ENCODE data around the gene SEPTIN10. TPM values are rescaled to one million over a fixed set of nuclear protein-coding genes. Genes with fewer than 3 reads are reported as not detected.

The SEPTIN10 gene
- total RNA-seq, 1 donor from 2014 or later = 75.2 TPM

- Mint-ChIP-seq H3K9me3 (ENCODE audit: unreplicated experiment) (no peaks in the 10 kb centered on the region), H3K4me3 (ENCODE audit: unreplicated experiment) (no peak overlapping the region), H3K27me3 (ENCODE audit: unreplicated experiment) (no peaks in the 10 kb centered on the region), H3K36me3 (ENCODE audit: unreplicated experiment) (no peaks in the 10 kb centered on the region), H3K4me1 (ENCODE audit: low read depth, unreplicated experiment) (peaks cover 6% of the 10 kb centered on the region), H3K27ac (ENCODE audit: unreplicated experiment) (no peak overlapping the region)
- TF ChIP-seq CTCF (IDR thresholded peaks at IDR 0.05; ENCODE audit: partially characterized antibody, unreplicated experiment) = no peak
- DNase-seq = no peak
Observed at GRCh38 chr2:109638795-109639194, 25.0 kb upstream of the SEPTIN10 start.

- Mint-ChIP-seq H3K27ac (ENCODE audit: unreplicated experiment) (no peak overlapping the region), H3K9me3 (ENCODE audit: unreplicated experiment) (no peaks in the 10 kb centered on the region), H3K4me1 (ENCODE audit: low read depth, unreplicated experiment) (peaks cover 6% of the 10 kb centered on the region), H3K27me3 (ENCODE audit: unreplicated experiment) (no peaks in the 10 kb centered on the region), H3K4me3 (ENCODE audit: unreplicated experiment) (no peak overlapping the region), H3K36me3 (ENCODE audit: unreplicated experiment) (no peaks in the 10 kb centered on the region)
- no peak for DNase-seq
- no peak for TF ChIP-seq CTCF (IDR thresholded peaks at IDR 0.05; ENCODE audit: partially characterized antibody, unreplicated experiment)
Observed at GRCh38 chr2:109637749-109638570, 24.2 kb upstream of the SEPTIN10 start.

- Mint-ChIP-seq H3K27me3 (ENCODE audit: unreplicated experiment) (no peaks in the 10 kb centered on the region), H3K36me3 (ENCODE audit: unreplicated experiment) (no peaks in the 10 kb centered on the region), H3K4me3 (ENCODE audit: unreplicated experiment) (no peak overlapping the region), H3K4me1 (ENCODE audit: low read depth, unreplicated experiment) (peaks cover 6% of the 10 kb centered on the region), H3K27ac (ENCODE audit: unreplicated experiment) (no peak overlapping the region), H3K9me3 (ENCODE audit: unreplicated experiment) (no peaks in the 10 kb centered on the region)
- no peak for DNase-seq
- no peak for TF ChIP-seq CTCF (IDR thresholded peaks at IDR 0.05; ENCODE audit: partially characterized antibody, unreplicated experiment)
Observed at GRCh38 chr2:109636317-109636716, 22.6 kb upstream of the SEPTIN10 start.

GRCh38 chr2:109635426-109636304, 21.9 kb upstream of the SEPTIN10 start:
- no peak for DNase-seq
- H3K4me3 Mint-ChIP-seq (ENCODE audit: unreplicated experiment) = no peak overlapping the region

More at GRCh38 chr2:109635426-109636304, 21.9 kb upstream of the SEPTIN10 start:
- TF ChIP-seq CTCF (IDR thresholded peaks at IDR 0.05; ENCODE audit: partially characterized antibody, unreplicated experiment) = no peak
- Mint-ChIP-seq H3K9me3 (ENCODE audit: unreplicated experiment) (no peaks in the 10 kb centered on the region), H3K36me3 (ENCODE audit: unreplicated experiment) (no peaks in the 10 kb centered on the region), H3K27ac (ENCODE audit: unreplicated experiment) (no peak overlapping the region), H3K27me3 (ENCODE audit: unreplicated experiment) (no peaks in the 10 kb centered on the region), H3K4me1 (ENCODE audit: low read depth, unreplicated experiment) (peaks cover 6% of the 10 kb centered on the region)

Data from glutamatergic neuron (in vitro differentiated cells).